ENCODE results near the gene GUCY2D. TPM values are rescaled to one million over a fixed set of nuclear protein-coding genes. Genes with fewer than 3 reads are reported as not detected.

GUCY2D gene
- total RNA-seq, 3 donors from 2014 or later, result 0.26 TPM; not detected in 2

DNA sequence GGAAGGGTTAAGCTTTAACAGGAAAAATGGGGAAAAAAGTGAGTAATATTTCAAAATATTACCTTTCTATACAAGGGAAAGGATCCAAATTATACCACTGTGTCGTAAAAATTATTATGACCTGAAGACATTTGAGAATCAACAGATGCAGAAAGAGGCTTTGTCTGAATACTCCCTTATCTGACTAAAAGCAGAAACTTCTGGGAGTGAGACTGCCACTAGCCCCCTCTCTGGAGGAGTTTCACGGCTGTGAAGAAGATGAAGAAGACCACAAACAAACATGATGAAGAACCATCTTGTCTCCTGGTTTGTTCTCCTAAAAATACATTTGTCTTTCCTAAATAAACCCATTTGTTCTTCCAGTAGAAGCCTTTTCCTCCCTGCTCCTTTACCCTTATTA lies 41.0 kb upstream of the GUCY2D start:
- DNase-seq (no peak), ATAC-seq (no peak)
- no peak for TF ChIP-seq CTCF (IDR thresholded peaks at IDR 0.05)
- no peaks in the 10 kb centered on the region for H3K4me1 ChIP-seq (ENCODE audit: low read depth)
- no peak overlapping the region for H3K4me3 ChIP-seq
- H3K9me3 ChIP-seq, result no peaks in the 10 kb centered on the region
- intact Hi-C loops (cut with DNase I, micrococcal nuclease), result no loop called here
- no peaks in the 10 kb centered on the region for H3K36me3 ChIP-seq (ENCODE audit: low read depth)

- DNase-seq (no peak), ATAC-seq (no peak)
- no peaks in the 10 kb centered on the region for H3K9me3 ChIP-seq
- no peak for TF ChIP-seq CTCF (IDR thresholded peaks at IDR 0.05)
- intact Hi-C loops (cut with DNase I, micrococcal nuclease), result no loop called here
- H3K36me3 ChIP-seq (ENCODE audit: low read depth), result no peaks in the 10 kb centered on the region
- H3K4me1 ChIP-seq (ENCODE audit: low read depth), result no peaks in the 10 kb centered on the region
- H3K4me3 ChIP-seq, result no peak overlapping the region
Measured at GRCh38 chr17:7967751-7968150, 34.7 kb upstream of the GUCY2D start.

GRCh38 chr17:7969433-7969832 lies 33.0 kb upstream of the GUCY2D start:
- Histone ChIP-seq H3K36me3 (ENCODE audit: low read depth) (no peaks in the 10 kb centered on the region), H3K4me1 (ENCODE audit: low read depth) (no peaks in the 10 kb centered on the region), H3K4me3 (no peak overlapping the region), H3K9me3 (peaks cover 7% of the 10 kb centered on the region)
- intact Hi-C loops (cut with DNase I, micrococcal nuclease), result no loop called here
- TF ChIP-seq CTCF (IDR thresholded peaks at IDR 0.05), result no peak
- ATAC-seq (no peak), DNase-seq (no peak)

GRCh38 chr17:7971651-7972050 lies 30.8 kb upstream of the GUCY2D start:
- no peak for ATAC-seq
- no peak for DNase-seq
- Histone ChIP-seq H3K9me3 (peaks cover 22% of the 10 kb centered on the region), H3K4me1 (ENCODE audit: low read depth) (peaks cover 2% of the 10 kb centered on the region), H3K36me3 (ENCODE audit: low read depth) (no peaks in the 10 kb centered on the region), H3K4me3 (no peak overlapping the region)
- intact Hi-C loops (cut with DNase I, micrococcal nuclease), result no loop called here
- no peak for TF ChIP-seq CTCF (IDR thresholded peaks at IDR 0.05)

DNA sequence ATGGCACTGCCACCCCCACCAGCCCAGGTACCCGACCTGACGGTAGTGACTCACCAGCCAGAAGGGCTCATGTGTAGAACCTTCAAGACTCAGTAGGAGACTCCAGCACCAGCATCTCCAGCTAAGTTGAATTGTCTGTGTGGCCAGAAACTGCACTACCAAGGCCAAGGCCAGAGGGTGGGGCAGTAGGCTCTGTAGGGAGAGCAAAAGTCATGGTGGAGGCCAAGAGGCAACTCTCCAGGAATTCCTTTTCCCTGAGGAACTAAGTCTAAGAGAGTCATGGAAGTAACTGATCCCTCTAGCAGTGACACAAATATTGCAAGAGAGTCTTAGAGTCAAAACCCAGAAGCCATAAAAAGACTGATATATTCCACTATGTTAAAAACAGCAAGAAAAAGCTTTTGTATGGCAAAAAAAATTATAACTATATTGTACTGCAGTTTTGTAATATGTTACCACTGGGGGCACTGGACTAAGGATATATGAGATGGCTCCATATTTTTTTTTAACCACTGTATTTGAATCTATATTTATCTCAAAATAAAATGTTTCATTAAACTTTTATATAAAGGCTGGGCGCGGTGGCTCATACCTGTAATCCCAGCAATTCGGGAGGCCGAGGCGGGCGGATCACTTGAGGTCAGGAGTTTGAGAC lies 30.2 kb upstream of the GUCY2D start:
- DNase-seq (no peak), ATAC-seq (no peak)
- H3K9me3 ChIP-seq, result peaks cover 22% of the 10 kb centered on the region
- no peak for TF ChIP-seq CTCF (IDR thresholded peaks at IDR 0.05)
- intact Hi-C loops (cut with DNase I, micrococcal nuclease), result no loop called here
- no peaks in the 10 kb centered on the region for H3K36me3 ChIP-seq (ENCODE audit: low read depth)
- no peak overlapping the region for H3K4me3 ChIP-seq
- peaks cover 6% of the 10 kb centered on the region for H3K4me1 ChIP-seq (ENCODE audit: low read depth)

Data from mucosa of descending colon (tissue), 3 donors.